NOMO-1 (cell line): Measurements from ENCODE around the gene UCKL1.
"Not testable (repeated sequence)": the region's sequence is repeated elsewhere in the genome, so short reads cannot be mapped to it uniquely, and the experiment has no call there.

ENCODE experiments used
- DNase-seq, 2 experiments: peaks; one replicate each; lab custom pipeline; 2025; ENCODE audit not compliant: unreplicated experiment in 2 of 2; lab: John Stamatoyannopoulos, UW

Gene UCKL1

GRCh38 chr20:63929071-63929470, 27.1 kb downstream of the UCKL1 start:
- DNase-seq, result no peak

GRCh38 chr20:63926298-63926697, 29.9 kb downstream of the UCKL1 start:
- no peak for DNase-seq

GRCh38 chr20:63924241-63924640, 32.0 kb downstream of the UCKL1 start:
- DNase-seq, result no peak

- no peak for DNase-seq
Measured at GRCh38 chr20:63923651-63924050, 32.6 kb downstream of the UCKL1 start.

- DNase-seq, result no peak
Measured at GRCh38 chr20:63920226-63920625, 36.0 kb downstream of the UCKL1 start.

- DNase-seq, result no peak
Measured at GRCh38 chr20:63919130-63919529, 37.1 kb downstream of the UCKL1 start.

- DNase-seq, result no peak
Measured at GRCh38 chr20:63917811-63918210, 38.4 kb downstream of the UCKL1 start.

GRCh38 chr20:63916371-63916939, 39.8 kb downstream of the UCKL1 start:
- not testable (repeated sequence) for DNase-seq

GRCh38 chr20:63915471-63915870, 40.7 kb downstream of the UCKL1 start:
- DNase-seq, result no peak

- no peak for DNase-seq
Measured at GRCh38 chr20:63913768-63914167, 42.4 kb downstream of the UCKL1 start.

- peak; percentile 72 to 74 for DNase-seq
Measured at GRCh38 chr20:63911176-63911575, 45.0 kb downstream of the UCKL1 start.

- DNase-seq, result peak; percentile 15 to 26
Measured at GRCh38 chr20:63908008-63908682, 48.1 kb downstream of the UCKL1 start.

- DNase-seq, result peak; percentile 76 to 93
Measured at GRCh38 chr20:63903796-63904561, 52.2 kb downstream of the UCKL1 start.

- DNase-seq, result peak; percentile 55 to 83
Measured at GRCh38 chr20:63900413-63900812, 55.8 kb downstream of the UCKL1 start.

GRCh38 chr20:63898882-63899558, 57.2 kb downstream of the UCKL1 start:
- DNase-seq, result peak; percentile 57 to 75

GRCh38 chr20:63897978-63898561, 58.1 kb downstream of the UCKL1 start:
- DNase-seq, result no peak

GRCh38 chr20:63896264-63897105, 59.7 kb downstream of the UCKL1 start:
- peak; percentile 73 to 88 for DNase-seq

GRCh38 chr20:63895952-63896263, 60.3 kb downstream of the UCKL1 start:
- DNase-seq, result peak in 1 of 2 experiments; percentile 48

- no peak for DNase-seq
Measured at GRCh38 chr20:63895202-63895951, 60.8 kb downstream of the UCKL1 start.
